ENCODE data around the gene NRBF2.
"Not testable (repeated sequence)": the region's sequence is repeated elsewhere in the genome, so short reads cannot be mapped to it uniquely, and the experiment has no call there.

NRBF2 gene

GRCh38 chr10:63133056-63133820 lies at the start of gene NRBF2:
Gene NRBF2, plus strand, starts transcription at chr10:63133328. Its CDS starts 143 bp downstream, at chr10:63133471.
- TF ChIP-seq CTCF (IDR thresholded peaks at IDR 0.05) = no peak
- DNase-seq (ENCODE audit: low spot score) = peak; percentile 99
- peak within 1 kb of the TSS; percentile 90 for H3K27ac ChIP-seq
- H3K4me3 ChIP-seq = peak within 1 kb of the TSS; percentile 87

GRCh38 chr10:63083406-63083805 lies 49.7 kb upstream of the NRBF2 start:
- H3K4me3 ChIP-seq; H3K27ac ChIP-seq; DNase-seq (ENCODE audit: low spot score): not testable (repeated sequence)

DNA sequence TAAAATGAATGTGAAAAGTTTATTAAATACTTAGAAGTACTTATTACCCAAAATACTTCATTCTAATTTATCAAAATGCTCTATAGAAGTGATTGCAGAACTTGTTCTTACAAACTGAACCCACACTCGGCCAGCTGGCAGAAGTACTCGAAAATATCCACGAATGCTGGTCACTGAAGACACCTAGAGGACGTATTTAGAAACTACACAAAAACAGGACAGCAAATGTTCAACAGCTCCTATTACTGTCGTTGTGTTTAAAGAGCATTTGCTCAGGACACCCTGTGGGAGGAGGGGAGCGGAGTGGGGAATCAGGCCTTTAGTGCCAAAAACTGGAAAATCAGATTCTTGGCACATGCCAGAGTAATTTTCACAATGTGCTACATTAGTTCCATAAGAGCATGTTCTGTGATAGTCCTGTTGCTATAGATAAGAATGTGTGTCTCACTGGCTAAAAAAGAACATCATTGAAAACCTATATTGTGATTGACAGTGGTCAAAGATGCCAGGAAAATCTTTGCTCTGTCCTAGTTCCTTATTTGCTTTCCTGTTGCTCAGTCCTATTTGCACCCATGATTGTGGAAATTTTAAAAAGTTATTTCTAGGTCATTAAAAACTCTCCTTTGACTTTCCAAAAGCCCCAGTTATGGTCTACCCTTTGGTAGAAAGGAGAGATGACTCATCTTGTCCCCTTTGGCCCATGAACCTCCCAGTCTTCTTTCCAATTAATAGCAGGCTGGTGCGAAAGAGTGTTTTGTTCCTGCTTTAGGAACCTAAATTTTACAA lies 49.0 kb upstream of the NRBF2 start:
- Histone ChIP-seq H3K27ac (peak overlapping the region in 1 of 2 donors; percentile 57), H3K4me3 (no peak overlapping the region)
- no peak for DNase-seq (ENCODE audit: low spot score)
- no peak for TF ChIP-seq CTCF (IDR thresholded peaks at IDR 0.05)

- Histone ChIP-seq H3K27ac (peak overlapping the region in 1 of 2 donors; percentile 57), H3K4me3 (no peak overlapping the region)
- TF ChIP-seq CTCF (IDR thresholded peaks at IDR 0.05) = no peak
- DNase-seq (ENCODE audit: low spot score) = no peak
Measured at GRCh38 chr10:63084690-63085382, 48.3 kb upstream of the NRBF2 start.

- Histone ChIP-seq H3K27ac (no peak overlapping the region), H3K4me3 (no peak overlapping the region)
- DNase-seq (ENCODE audit: low spot score) = no peak
- TF ChIP-seq CTCF (IDR thresholded peaks at IDR 0.05) = no peak
Measured at GRCh38 chr10:63093227-63093626, 39.9 kb upstream of the NRBF2 start.

DNA sequence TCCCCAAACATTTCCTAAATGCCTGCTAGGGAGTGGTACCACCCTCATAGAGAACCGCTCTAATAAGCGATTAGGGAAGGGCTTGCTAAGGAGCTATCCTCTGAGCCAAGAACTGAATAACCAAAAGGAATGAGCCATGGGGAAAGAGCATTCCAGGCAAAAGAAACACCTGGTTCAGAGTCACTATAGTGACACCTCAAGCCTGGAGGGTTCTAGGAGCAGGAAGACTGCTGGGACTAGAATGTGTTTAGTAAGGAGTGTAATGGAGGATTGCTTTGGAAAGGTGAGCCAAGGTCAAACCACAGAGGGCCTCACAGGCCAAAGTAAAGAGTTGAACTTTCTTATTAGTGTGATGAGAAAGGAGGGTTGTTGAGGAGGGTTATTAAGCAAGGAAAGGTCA lies 38.7 kb upstream of the NRBF2 start:
- DNase-seq (ENCODE audit: low spot score) = no peak
- H3K27ac ChIP-seq = no peak overlapping the region
- TF ChIP-seq CTCF (IDR thresholded peaks at IDR 0.05) = no peak
- no peak overlapping the region for H3K4me3 ChIP-seq

GRCh38 chr10:63094881-63095280 lies 38.2 kb upstream of the NRBF2 start:
- DNase-seq (ENCODE audit: low spot score) = no peak
- Histone ChIP-seq H3K4me3 (no peak overlapping the region), H3K27ac (no peak overlapping the region)
- no peak for TF ChIP-seq CTCF (IDR thresholded peaks at IDR 0.05)
